Measurements from ENCODE around the gene CYB5R2.
A peak's percentile ranks its signal among the peaks of the same experiment; 100 is the strongest.

CYB5R2 gene

DNA sequence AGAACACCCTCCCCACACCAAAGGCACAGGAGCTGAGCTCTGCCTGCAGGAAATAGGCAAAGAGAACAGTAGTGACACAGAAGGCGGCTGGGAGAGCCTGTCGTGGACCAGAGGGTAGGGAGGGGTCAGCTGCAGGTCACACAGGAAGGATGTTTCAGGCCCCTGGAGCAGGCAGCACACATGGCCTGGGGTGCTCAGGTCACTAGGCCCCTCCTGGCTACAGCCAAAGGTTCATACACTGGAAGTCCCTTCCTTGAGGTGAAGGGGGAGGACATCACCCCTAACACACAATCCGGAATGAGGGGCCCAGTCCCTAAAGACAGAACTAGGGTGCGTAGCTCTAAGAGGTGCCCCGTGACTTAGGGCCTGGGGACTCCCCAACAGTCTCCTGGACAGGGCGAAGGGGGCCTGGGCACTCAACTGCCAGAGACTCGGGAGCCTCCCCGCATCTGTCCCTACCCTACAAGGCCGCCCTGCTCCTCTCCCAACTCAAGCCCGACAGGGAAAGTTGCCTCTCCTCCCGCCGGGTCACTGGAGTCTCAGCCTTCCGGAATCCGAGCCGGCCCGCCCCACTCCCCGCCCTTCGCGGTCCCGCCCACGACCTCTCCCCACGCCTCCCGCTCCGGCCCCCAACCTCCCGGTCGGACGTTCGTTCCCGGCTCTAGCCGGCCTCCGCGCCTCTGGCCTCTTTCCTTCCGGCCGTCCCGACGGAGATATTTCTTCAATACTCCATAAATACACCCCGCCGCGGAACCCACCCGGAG is at the start of gene CYB5R2:
CYB5R2 (minus strand) TSS at position 541 of the 764 bp plus-strand sequence. CDS start 675 bp downstream, outside the sequence.
- DNase-seq (ENCODE audit: extremely low read depth, insufficient read length), result peak; percentile 46
- TF ChIP-seq, protein P1, sequence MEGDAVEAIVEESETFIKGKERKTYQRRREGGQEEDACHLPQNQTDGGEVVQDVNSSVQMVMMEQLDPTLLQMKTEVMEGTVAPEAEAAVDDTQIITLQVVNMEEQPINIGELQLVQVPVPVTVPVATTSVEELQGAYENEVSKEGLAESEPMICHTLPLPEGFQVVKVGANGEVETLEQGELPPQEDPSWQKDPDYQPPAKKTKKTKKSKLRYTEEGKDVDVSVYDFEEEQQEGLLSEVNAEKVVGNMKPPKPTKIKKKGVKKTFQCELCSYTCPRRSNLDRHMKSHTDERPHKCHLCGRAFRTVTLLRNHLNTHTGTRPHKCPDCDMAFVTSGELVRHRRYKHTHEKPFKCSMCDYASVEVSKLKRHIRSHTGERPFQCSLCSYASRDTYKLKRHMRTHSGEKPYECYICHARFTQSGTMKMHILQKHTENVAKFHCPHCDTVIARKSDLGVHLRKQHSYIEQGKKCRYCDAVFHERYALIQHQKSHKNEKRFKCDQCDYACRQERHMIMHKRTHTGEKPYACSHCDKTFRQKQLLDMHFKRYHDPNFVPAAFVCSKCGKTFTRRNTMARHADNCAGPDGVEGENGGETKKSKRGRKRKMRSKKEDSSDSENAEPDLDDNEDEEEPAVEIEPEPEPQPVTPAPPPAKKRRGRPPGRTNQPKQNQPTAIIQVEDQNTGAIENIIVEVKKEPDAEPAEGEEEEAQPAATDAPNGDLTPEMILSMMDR (IDR thresholded peaks at IDR 0.05; ENCODE audit: insufficient read depth, low read length, poor library complexity, severe bottlenecking), result no peak
- H3K36me3 ChIP-seq (ENCODE audit: control insufficient read depth, insufficient read depth, low read length), result peaks cover 4% of the 10 kb centered on the region
- no peaks in the 10 kb centered on the region for H3K27me3 ChIP-seq (replicated peaks; ENCODE audit: control insufficient read depth, insufficient read depth, low read length)
- peak within 1 kb of the TSS; percentile 58 for H3K4me3 ChIP-seq (replicated peaks; ENCODE audit: low read depth, low read length)

- no peaks in the 10 kb centered on the region for H3K27me3 ChIP-seq (replicated peaks; ENCODE audit: control insufficient read depth, insufficient read depth, low read length)
- no peaks in the 10 kb centered on the region for H3K36me3 ChIP-seq (ENCODE audit: control insufficient read depth, insufficient read depth, low read length)
- H3K4me3 ChIP-seq (replicated peaks; ENCODE audit: low read depth, low read length), result no peak overlapping the region
- TF ChIP-seq, protein P1 (IDR thresholded peaks at IDR 0.05; ENCODE audit: insufficient read depth, low read length, poor library complexity, severe bottlenecking), result no peak
- DNase-seq (ENCODE audit: extremely low read depth, insufficient read length), result no peak
Measured at GRCh38 chr11:7714786-7715185, 41.5 kb upstream of the CYB5R2 start.

DNA sequence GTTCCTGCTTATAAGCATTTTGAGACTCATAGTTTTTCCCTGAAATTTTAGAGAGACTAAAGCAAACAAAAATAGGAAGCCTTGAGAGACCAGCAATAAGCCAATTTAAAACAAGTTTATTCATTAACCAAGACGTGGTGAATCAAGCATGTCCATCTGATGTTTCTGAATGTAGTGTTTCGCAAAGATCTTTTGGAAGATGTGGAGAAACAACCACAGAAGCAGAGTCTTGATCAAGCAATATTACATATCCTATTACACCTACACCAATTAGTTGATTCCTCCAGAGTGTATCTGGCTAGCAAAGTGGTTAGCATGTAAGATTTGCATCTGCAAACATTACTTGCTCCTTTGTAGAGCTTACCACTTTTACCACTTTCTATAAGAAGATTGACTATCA is 33.1 kb upstream of the CYB5R2 start, which contains the start of gene OVCH2:
OVCH2 (minus strand) TSS at position 101 of the 400 bp plus-strand sequence; CDS start at position 18, 83 bp downstream.
- no peaks in the 10 kb centered on the region for H3K36me3 ChIP-seq (ENCODE audit: control insufficient read depth, insufficient read depth, low read length)

DNA sequence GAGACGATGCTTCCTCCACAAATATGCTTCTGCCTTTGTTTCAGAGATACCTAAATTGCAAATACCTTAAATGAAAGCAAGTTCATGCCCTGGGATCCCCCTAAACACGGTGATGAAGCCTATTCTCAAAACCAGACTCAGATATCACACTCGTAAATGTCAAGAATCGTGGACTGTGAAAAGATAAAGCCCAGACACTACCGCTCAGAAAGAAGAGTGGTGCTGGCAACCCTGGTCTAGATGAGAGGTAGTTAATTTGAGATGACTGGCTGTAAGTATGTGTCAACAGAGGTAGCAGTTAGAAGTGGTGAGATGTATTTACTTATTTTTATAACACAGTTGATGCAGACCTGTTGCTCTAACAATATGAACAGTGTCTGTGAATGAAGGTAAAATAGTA is 30.4 kb upstream of the CYB5R2 start:
- TF ChIP-seq, protein P1 (IDR thresholded peaks at IDR 0.05; ENCODE audit: insufficient read depth, low read length, poor library complexity, severe bottlenecking), result no peak

More for the DNA sequence above, 33.1 kb upstream of the CYB5R2 start, which contains the start of gene OVCH2:
- H3K27me3 ChIP-seq (replicated peaks; ENCODE audit: control insufficient read depth, insufficient read depth, low read length), result no peaks in the 10 kb centered on the region
- TF ChIP-seq, protein P1 (IDR thresholded peaks at IDR 0.05; ENCODE audit: insufficient read depth, low read length, poor library complexity, severe bottlenecking), result no peak
- no peak for DNase-seq (ENCODE audit: extremely low read depth, insufficient read length)
- H3K4me3 ChIP-seq (replicated peaks; ENCODE audit: low read depth, low read length), result no peak within 1 kb of the TSS

GRCh38 chr11:7696424-7696823 is 23.1 kb upstream of the CYB5R2 start:
- TF ChIP-seq, protein P1 (IDR thresholded peaks at IDR 0.05; ENCODE audit: insufficient read depth, low read length, poor library complexity, severe bottlenecking), result no peak
- DNase-seq (ENCODE audit: extremely low read depth, insufficient read length), result no peak
- Histone ChIP-seq H3K4me3 (replicated peaks; ENCODE audit: low read depth, low read length) (no peak overlapping the region), H3K27me3 (replicated peaks; ENCODE audit: control insufficient read depth, insufficient read depth, low read length) (peaks cover 1% of the 10 kb centered on the region), H3K36me3 (ENCODE audit: control insufficient read depth, insufficient read depth, low read length) (no peaks in the 10 kb centered on the region)

More for the DNA sequence above, 30.4 kb upstream of the CYB5R2 start:
- no peak for DNase-seq (ENCODE audit: extremely low read depth, insufficient read length)
- H3K36me3 ChIP-seq (ENCODE audit: control insufficient read depth, insufficient read depth, low read length), result no peaks in the 10 kb centered on the region
- no peaks in the 10 kb centered on the region; the same call in 1 of the 2 replicates for H3K27me3 ChIP-seq (replicated peaks; ENCODE audit: control insufficient read depth, insufficient read depth, low read length)
- H3K4me3 ChIP-seq (replicated peaks; ENCODE audit: low read depth, low read length), result no peak overlapping the region

All from GM06990 (cell line).